ENCODE data around the gene NFIB. TPM values are rescaled to one million over a fixed set of nuclear protein-coding genes. Genes with fewer than 3 reads are reported as not detected.

NFIB gene
- total RNA-seq, 2 experiments from 2014 or later: not detected

DNA sequence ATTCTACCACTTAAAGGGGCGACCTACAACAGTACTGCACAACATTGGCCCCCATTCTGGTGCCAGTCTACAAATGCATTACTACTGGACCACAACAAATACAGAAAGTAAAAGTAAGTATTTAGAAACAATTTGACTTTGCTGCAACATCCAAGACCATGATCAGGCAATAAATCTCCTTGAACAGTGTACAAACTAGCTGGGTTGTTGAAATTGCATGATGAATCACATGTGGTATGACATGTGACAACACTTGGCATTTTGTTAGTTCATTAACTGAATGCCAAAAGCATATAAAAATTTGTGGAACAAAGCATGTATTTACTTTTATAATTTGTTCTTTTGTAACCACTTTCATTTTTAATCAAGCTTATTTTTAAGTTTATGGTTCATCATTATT, 270.5 kb downstream of the NFIB start:
- ChIA-PET CTCF (no interaction called here), POLR2A (no interaction called here)
- H3K36me3 Mint-ChIP-seq (ENCODE audit: low read depth): no peaks in the 10 kb centered on the region
- H3K27me3 Mint-ChIP-seq: no peaks in the 10 kb centered on the region
- no peak overlapping the region for H3K4me3 Mint-ChIP-seq
- H3K4me1 Mint-ChIP-seq: no peaks in the 10 kb centered on the region
- no peak for DNase-seq
- H3K27ac Mint-ChIP-seq: no peak overlapping the region
- no peaks in the 10 kb centered on the region for H3K9me3 Mint-ChIP-seq

DNA sequence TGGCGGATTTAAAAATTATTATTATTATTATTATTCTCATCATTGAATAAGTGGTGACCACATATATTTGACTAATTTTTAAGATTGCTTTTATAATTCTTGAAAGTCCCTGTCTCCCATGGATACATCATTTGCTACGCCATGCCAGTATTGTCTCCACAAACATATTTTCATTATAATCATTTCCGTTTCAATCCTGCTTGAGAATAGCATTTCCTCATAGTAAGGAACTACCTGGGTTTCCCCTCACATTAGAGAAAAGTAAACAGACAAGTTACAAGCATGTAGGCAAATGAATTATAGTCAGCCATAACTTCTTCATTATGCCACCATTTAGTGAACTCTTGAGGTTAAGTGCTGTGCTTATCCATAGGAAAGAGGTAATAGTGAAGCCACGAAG, 276.6 kb downstream of the NFIB start:
- Mint-ChIP-seq H3K27me3 (no peaks in the 10 kb centered on the region), H3K4me1 (no peaks in the 10 kb centered on the region), H3K4me3 (no peak overlapping the region), H3K27ac (no peak overlapping the region), H3K36me3 (ENCODE audit: low read depth) (no peaks in the 10 kb centered on the region), H3K9me3 (peaks cover 2% of the 10 kb centered on the region)
- ChIA-PET POLR2A (no interaction called here), CTCF (no interaction called here)
- no peak for DNase-seq

DNA sequence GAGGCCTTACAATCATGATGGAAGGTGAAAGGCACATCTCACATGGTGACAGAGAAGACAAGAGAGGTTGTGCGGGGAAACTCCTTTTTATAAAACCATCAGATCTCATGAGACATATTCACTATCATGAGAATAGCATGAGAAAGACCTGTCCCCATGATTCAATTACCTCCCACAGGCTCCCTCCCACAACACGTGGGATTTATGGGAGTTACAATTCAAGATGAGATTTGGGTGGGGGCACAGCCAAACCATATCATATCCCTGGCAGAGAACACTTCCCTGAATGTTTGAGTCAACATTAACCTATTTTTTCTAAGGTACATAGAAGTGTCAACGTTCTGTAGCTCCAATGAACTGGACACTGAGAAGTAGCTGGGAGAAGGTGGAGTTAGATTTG, 280.9 kb downstream of the NFIB start:
- Mint-ChIP-seq H3K4me1 (no peaks in the 10 kb centered on the region), H3K9me3 (peaks cover 3% of the 10 kb centered on the region), H3K27me3 (no peaks in the 10 kb centered on the region), H3K4me3 (no peak overlapping the region), H3K36me3 (ENCODE audit: low read depth) (no peaks in the 10 kb centered on the region), H3K27ac (no peak overlapping the region)
- ChIA-PET POLR2A (no interaction called here), CTCF (no interaction called here)
- no peak for DNase-seq

Measured in activated CD4-positive, alpha-beta memory T cell treated with anti-CD3 and anti-CD28 coated beads, Interleukin-2, amount 10 ng/mL, durations not matched to agents 7 days and 5 days (primary cell).